ENCODE measurements around the gene CDCA7.

- no peak for TF ChIP-seq CTCF (IDR thresholded peaks at IDR 0.05 in 8 of 11, conservative IDR thresholded peaks at IDR 0.05 in 3 of 11)
- no peak for TF ChIP-seq POLR2AphosphoS5 (IDR thresholded peaks at IDR 0.05)
- no peak for TF ChIP-seq POLR2A (IDR thresholded peaks at IDR 0.05)
These were observed 35.4 kb downstream of the CDCA7 start for GRCh38 chr2:173390036-173390435.
